Ishikawa (cell line): Measurements from ENCODE around the gene HCN1.

Source experiments
- CEBPB ChIP-seq: IDR thresholded peaks from 2 replicates; pipeline ENCODE4 v1.6.1; 2012
- CREB1 ChIP-seq: IDR thresholded peaks from 2 replicates; pipeline ENCODE4 v1.6.1; 2012; ENCODE audit warnings: low read depth
- EGR1 ChIP-seq: IDR thresholded peaks from 2 replicates; pipeline ENCODE4 v1.6.1; 2012
- EP300 ChIP-seq: IDR thresholded peaks from 2 replicates; pipeline ENCODE4 v1.6.1; 2012; ENCODE audit warnings: borderline replicate concordance
- FOXM1 ChIP-seq: IDR thresholded peaks from 2 replicates; pipeline ENCODE4 v1.6.1; 2012; ENCODE audit warnings: low read depth, borderline replicate concordance
- MAX ChIP-seq: IDR thresholded peaks from 2 replicates; pipeline ENCODE4 v1.6.1; 2012
- NFIC ChIP-seq: IDR thresholded peaks from 2 replicates; pipeline ENCODE4 v1.6.1; 2012
- RAD21 ChIP-seq: IDR thresholded peaks from 2 replicates; pipeline ENCODE4 v1.6.1; 2012; ENCODE audit warnings: low read depth
- REST ChIP-seq: IDR thresholded peaks from 2 replicates; pipeline ENCODE4 v1.6.1; 2012; ENCODE audit warnings: low read depth, mild to moderate bottlenecking
- TAF1 ChIP-seq: IDR thresholded peaks from 2 replicates; pipeline ENCODE4 v1.6.1; 2012; ENCODE audit warnings: low read depth, mild to moderate bottlenecking
- TCF12 ChIP-seq: IDR thresholded peaks from 2 replicates; pipeline ENCODE4 v1.6.1; 2012; ENCODE audit warnings: low read depth
- TEAD4 ChIP-seq: IDR thresholded peaks from 2 replicates; pipeline ENCODE4 v1.6.1; 2012
- USF1 ChIP-seq: IDR thresholded peaks from 2 replicates; pipeline ENCODE4 v1.6.1; 2012
- YY1 ChIP-seq: IDR thresholded peaks from 2 replicates; pipeline ENCODE4 v1.6.1; 2012; ENCODE audit warnings: low read depth
- ZBTB7A ChIP-seq: IDR thresholded peaks from 2 replicates; pipeline ENCODE4 v1.6.1; 2012; ENCODE audit warnings: low read depth

Gene HCN1

GRCh38 chr5:45284436-45284835 is 411.7 kb downstream of the HCN1 start:
- TF ChIP-seq CREB1 (no peak), MAX (no peak), TCF12 (no peak), EP300 (no peak), TAF1 (no peak), TEAD4 (no peak), CEBPB (no peak), USF1 (no peak), ZBTB7A (no peak)

GRCh38 chr5:45281081-45281480 is 415.1 kb downstream of the HCN1 start:
- no peak for TF ChIP-seq CREB1
- TF ChIP-seq FOXM1, result no peak
- no peak for TF ChIP-seq EP300
- TF ChIP-seq ZBTB7A, result no peak
- TF ChIP-seq USF1, result no peak
- TF ChIP-seq EGR1, result no peak

GRCh38 chr5:45279109-45279508 is 417.1 kb downstream of the HCN1 start:
- TF ChIP-seq USF1 (no peak), EP300 (no peak), CREB1 (no peak), MAX (no peak), TEAD4 (no peak), YY1 (no peak), FOXM1 (no peak)

- TF ChIP-seq CEBPB, result no peak
- TF ChIP-seq TEAD4, result no peak
- TF ChIP-seq EGR1, result no peak
- TF ChIP-seq MAX, result no peak
- no peak for TF ChIP-seq CREB1
- TF ChIP-seq EP300, result no peak
- no peak for TF ChIP-seq NFIC
- no peak for TF ChIP-seq REST
- TF ChIP-seq RAD21, result no peak
- no peak for TF ChIP-seq YY1
- TF ChIP-seq USF1, result no peak
- TF ChIP-seq TAF1, result no peak
- TF ChIP-seq TCF12, result no peak
- no peak for TF ChIP-seq ZBTB7A
- TF ChIP-seq FOXM1, result no peak
Measured at GRCh38 chr5:45277860-45278259, 418.3 kb downstream of the HCN1 start.

- no peak for TF ChIP-seq MAX
- TF ChIP-seq EP300, result no peak
- TF ChIP-seq TEAD4, result no peak
- TF ChIP-seq USF1, result no peak
- TF ChIP-seq YY1, result no peak
- no peak for TF ChIP-seq ZBTB7A
- TF ChIP-seq EGR1, result no peak
- TF ChIP-seq TCF12, result no peak
- no peak for TF ChIP-seq RAD21
- no peak for TF ChIP-seq CREB1
- TF ChIP-seq REST, result no peak
- no peak for TF ChIP-seq CEBPB
- no peak for TF ChIP-seq NFIC
- TF ChIP-seq TAF1, result no peak
- no peak for TF ChIP-seq FOXM1
Measured at GRCh38 chr5:45274241-45274640, 421.9 kb downstream of the HCN1 start.
